NOMO-1 treated with DMSO at 0.1 percent for 48 hours (cell line): ENCODE measurements around the gene NCK1.
"Not testable (repeated sequence)": the region's sequence is repeated elsewhere in the genome, so short reads cannot be mapped to it uniquely, and the experiment has no call there.

Experiments
- DNase-seq: peaks from one replicate; lab custom pipeline; 2025; ENCODE audit not compliant: unreplicated experiment; lab: John Stamatoyannopoulos, UW

The NCK1 gene

GRCh38 chr3:136982520-136983138, 120.6 kb downstream of the NCK1 start:
- DNase-seq, result no peak

GRCh38 chr3:136984837-136985236, 122.8 kb downstream of the NCK1 start:
- no peak for DNase-seq

- not testable (repeated sequence) for DNase-seq
These were observed 125.5 kb downstream of the NCK1 start for GRCh38 chr3:136987398-136987980.

DNA sequence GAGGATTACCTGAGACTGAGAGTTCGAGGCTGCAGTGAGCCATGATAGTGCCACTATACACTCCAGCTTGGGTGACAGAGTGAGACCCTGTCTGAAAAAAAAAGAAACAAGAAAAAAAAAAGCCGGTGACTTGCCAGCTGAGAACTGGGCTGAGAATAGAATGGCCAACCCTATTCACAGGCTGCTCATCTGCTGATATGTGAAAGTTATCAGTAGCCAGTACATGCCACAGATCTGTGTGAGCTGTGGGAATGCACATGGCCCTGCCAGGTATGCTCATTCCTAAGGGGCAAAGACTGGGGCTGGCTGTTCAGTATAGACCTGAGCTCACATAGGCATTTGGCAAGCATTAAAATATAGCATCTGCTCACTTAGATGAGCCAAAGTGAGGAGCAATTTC, 126.6 kb downstream of the NCK1 start:
- no peak for DNase-seq

DNA sequence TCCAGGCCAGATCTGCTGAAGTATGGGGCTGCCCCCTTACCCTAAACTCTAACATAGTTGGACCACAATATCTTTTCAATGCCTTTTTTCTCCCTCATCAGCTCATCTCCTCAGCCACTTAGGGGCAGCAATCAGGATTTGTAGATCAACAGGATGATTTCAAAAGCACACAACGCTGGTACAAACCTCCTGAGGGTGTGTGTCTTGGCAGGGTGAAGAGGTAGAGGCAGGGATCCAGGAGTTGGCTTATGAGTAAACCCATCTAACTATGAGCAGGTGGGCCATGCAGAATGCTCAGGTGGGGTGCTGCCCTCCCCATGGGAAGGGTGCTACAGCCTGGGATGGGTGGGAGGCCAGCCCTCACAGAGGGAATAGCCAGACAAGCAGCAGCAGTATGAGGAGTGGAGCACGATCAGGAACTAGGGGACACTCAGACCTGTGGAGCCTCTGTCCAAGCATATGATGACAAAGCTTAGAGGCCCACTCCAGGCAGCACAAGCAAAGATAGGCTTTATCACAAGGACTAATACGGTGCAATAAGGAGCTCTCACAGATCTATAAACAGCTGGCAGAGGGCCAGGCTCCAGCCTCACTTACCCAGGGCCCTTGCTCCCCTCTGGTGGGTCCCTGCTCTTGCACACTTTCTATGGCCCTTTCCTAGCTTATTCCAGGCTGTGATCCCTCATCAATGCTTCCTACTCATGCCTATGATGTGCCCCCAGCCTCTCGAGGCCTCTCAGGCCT, 127.9 kb downstream of the NCK1 start:
- no peak for DNase-seq

- DNase-seq, result no peak
These were observed 128.8 kb downstream of the NCK1 start for GRCh38 chr3:136990826-136991225.

DNA sequence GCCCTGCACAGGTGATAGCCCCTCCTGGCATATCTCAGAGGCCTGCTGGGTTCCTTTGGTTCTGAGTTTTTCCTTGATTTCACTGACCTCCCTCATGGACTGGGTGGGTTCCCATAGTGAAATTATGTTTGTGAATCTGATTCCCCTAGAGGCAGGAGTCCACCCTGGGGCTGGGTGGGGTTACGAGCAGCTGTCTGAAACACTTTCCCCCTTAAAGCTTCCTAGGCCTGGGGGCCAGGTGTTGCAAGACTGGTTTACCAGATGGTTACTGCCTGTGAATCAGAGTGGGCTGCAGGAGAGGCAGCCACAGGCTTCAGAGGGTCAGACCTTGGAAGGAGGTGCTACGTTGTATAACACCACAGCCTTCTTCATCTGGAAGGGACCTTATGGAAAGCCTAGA, 130.1 kb downstream of the NCK1 start:
- DNase-seq, result no peak

GRCh38 chr3:136994772-136995516, 132.9 kb downstream of the NCK1 start:
- DNase-seq, result peak; percentile 37

DNA sequence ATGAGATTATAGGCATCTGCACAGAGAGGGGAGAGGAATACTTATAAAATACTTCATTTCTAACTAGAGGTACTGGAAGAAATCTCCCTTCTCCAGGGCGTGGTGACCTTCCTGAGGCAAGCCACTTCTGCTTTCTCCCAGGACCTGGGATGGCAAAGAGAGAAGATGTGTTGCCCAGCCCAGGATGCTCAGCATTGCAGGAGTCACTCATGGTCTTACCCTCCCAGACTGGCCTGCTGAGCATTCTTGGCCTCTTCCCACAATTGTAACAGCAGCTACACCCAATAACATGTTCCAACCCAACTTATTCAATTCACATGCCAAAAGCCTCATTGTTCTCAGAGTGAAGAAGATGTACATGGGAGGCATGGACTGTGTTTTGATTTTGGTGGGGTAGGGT, 133.6 kb downstream of the NCK1 start:
- no peak for DNase-seq
